HPDE6-E6E7 (cell line): ENCODE measurements around the gene POLE2.
"Not testable (repeated sequence)": the region's sequence is repeated elsewhere in the genome, so short reads cannot be mapped to it uniquely, and the experiment has no call there.

Experiments used
- DNase-seq: peaks from one replicate; pipeline ENCODE4 v3.0.0; 2011; ENCODE audit warnings: missing footprints; ENCODE audit errors: extremely low spot score

The POLE2 gene

DNA sequence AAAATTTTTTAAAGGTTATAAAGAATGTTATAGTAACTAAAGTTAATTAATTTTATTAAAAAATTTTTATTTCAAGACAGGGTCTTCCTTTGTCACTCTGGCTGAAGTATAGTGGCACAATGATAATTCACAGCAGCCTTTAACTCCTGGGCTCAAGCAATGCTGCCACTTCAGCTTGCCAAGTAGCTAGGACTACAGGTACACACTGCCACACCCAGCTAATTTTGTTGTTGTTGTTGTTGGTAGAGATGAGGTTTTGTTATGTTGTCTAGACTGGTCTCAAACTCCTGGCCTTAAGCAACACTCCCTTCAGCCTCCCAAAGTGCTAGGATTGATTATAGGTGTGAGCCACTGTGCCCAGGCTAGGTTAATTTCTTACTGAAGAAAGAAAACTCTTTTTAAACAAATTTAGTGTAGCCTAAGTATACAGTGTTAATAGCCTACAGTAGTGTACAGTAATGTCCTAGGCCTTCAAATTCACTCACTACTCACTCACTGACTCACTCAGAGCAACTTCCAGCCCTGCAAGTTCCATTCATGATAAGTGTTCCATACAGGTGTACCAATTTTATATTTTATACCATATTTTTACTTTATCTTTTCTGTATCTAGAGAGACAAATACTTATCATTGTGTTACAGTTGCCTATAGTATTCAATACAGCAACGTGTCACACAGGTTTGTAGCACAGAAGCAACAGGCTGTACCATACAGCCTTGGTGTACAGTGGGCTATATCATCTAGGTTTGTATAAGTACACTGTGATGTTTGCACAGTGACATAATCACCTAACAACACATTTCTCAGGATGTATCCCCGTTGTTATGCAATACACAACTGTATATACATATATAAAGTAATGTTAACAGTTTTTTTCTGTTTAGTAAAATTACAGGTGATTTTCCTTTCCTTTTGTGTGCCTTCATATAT is 28.2 kb downstream of the POLE2 start:
- no peak for DNase-seq

DNA sequence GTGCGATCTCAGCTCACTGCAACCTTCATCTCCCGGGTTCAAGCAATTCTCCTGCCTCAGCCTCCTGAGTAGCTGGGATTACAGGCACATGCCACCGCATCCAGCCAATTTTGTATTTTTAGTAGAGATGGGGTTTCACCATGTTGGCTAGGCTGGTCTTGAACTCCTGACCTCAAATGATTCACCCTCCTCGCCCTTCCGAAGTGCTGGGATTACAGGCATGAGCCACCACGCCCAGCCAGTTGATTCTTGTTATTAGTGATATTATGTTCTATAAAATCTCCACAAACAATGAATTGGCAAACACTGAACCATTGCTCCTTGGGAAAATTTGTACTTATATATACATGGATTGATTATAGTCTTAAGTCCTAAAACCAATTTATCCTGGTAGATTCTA is 30.5 kb downstream of the POLE2 start:
- not testable (repeated sequence) for DNase-seq

DNA sequence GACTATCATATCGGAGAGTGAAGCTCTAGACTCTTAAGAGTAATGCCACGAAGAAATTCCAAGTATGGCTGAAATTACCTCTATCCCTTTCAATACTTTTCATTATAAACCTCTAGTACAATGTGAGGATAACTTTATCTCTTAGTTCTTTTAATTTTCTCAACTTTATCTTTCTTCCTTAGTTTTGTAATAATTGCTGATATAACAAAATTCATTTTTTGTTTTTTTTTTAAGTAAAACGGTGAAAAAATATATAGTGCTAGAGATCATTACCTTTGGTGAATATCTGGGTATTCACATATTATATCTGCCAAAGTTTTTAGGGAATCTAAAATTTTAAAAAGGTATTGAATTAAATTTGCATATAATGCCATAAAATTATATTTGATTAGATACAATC is 33.5 kb downstream of the POLE2 start:
- no peak for DNase-seq

DNA sequence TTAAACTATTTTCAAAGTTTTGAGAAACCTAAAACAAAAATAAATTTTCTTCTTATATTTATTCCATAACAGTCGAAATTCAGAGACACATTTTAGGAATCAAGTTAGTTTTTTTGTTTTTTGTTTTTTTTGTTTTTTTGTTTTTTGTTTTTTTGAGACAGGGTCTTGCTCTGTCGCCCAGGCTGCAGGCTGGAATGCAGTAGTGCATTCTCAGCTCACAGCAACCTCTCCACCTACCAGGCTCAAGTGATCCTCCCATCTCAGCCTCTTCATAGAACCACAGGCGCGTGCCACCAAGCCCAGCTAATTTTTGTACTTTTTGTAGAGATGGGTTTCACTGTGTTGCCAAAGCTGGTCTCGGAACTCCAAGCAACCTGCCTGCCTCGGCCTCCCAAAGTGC is 34.5 kb downstream of the POLE2 start:
- DNase-seq, result no peak

DNA sequence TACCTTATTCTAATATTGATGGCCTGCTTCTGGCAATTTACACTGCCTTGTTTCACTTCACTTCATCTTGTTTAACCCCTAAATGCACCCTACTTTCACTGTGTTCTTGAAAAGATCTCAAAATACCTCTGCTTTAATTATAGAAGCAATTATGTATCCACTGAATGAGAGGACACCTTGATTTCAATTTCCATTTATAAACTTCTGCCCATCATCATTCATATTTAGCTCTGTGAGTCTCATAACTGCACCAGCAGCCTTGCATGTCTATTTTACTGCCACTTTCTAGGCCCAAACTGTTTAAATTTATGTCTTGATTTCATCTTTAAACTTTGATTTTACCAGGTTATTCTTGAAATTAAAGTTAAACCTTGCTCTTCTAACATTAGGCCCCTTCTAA is 45.9 kb downstream of the POLE2 start:
- DNase-seq, result no peak

DNA sequence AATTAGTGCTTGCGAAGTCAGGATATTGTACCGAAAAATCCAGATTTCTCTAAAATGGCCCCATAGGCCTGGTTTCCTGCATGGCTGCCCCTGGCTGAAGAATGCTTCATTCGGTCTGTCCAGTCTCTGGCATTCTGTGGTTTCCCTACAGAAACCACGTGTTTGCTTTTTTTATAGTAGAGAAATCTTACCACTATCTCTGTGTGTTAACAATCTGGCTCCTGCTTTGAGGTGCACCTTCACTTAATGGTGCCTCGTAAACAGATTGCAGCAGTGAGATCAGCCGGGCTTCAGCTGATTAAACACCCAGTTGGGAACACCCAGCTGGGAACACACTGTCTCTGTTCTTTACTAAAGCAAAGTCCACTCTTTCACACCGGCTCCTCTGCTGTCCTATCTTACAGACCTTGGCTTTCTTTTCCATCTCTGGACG is 46.3 kb downstream of the POLE2 start:
- DNase-seq, result no peak

DNA sequence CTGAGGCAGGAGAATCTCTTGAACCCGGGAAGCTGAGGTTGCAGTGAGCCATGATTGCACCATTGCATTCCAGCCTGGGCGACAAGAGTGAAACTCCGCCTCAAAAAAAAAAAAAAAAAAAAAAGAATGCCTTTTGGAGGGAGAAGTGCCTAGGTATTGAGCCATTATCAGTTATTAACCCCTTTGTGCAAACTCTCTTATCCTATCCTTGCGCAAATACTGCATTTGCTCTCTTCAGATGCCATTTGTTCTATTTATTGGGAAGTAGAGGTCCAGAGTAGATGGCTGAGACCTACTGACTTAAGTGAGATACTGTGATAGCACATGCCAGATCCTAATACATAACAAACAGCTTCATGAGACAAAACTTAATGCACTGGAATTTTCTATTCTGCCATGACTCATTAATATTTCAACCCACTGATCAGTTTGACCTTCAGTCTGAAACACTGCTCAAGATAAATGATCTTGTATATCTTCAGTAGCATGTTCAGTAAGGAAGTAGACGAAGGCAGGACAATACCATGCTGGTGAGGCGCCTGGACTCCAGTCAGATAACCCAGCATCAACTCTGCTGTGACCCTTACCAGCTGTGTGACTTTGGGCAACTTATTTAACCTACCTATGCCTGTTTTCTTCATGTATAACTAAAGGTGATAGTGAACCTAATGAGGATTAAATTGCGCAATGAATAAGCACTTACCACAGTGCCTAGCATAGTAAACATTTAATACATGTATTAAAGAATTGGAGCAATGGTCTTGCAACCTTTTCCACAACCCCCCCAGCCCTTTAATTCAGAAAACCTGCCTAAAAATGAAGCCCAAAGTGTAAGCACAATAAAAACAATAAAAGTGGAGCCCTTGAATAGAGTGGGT is 47.2 kb downstream of the POLE2 start:
- no peak for DNase-seq

DNA sequence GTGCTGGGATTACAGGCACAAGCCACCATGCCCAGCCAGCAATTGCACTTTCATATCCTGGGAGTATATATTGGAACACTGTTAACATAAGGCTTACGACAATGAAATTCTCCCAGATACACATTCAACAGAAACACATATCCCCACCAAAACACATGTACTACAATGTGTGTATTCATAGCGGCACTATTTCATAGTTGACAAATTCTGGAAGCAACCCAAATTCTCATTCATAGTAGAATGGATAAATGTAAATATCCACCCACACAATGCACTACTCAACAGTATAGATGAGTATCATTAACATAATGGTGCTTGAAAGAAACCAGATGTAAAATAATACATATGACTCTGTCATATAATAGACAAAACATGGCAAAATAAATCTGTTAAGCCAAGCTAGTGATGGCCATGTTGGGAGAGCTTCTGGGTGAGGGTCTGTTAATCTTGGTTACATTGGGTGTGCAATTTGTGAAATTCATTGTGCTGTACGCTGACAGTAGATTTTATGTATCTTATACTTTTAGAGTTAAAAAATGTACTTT is 50.4 kb downstream of the POLE2 start:
- DNase-seq, result no peak

DNA sequence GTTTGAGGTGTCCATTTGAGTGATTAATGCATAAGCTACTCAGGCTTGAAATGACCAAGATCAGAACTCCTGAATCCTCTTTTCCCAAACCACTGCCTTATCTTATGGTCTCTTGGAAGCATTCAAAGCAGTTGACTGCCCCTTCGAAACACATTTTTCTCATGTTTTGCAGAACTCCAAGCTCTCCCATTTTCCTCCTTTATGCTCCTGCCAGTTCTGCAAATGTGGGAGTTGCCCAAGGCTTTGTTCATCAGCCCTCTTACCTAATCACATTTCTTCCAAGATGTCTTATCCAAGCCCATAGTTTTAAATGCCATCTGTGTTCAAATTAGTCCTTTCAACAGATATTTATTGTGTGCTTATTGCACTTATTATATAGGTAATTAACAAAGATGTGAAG is 51.1 kb downstream of the POLE2 start:
- no peak for DNase-seq

DNA sequence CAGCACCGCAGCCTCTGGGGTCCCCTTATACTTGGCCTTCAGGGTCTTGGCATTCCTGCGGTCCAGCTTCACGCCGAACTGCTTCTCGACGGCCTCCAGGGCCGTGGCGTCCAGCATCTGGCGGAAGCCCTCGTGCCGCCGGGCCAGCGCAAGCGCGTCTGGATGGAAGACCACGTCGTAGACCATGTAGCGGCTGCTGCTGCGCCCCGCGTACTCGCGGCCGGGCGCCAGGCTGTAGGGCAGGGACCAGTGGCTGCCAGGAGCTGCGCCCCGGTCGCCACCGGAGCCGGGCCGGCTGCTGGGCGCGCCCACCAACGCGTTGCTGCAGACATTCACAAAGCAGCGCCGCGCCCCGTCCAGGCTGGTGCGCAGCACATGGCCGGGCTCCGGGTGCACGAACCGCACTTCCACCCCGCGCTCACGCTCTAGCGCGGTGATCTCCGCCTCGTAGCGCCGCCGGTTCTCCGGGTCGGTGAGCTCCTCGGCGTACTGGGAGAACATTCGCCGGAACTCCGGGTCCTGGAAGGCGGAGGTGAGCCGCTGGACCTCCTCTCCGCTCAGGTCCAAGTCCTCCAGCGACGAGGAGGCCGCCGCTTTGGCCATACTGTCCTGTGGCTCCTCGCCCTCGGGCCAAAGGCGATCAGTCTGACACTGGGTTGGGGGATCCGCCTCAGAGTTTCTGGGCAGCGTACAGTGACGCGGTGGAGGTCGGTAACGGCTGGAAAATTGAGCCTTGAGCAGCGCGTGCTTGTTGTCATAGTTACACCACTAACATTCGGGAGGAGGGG is 53.3 kb downstream of the POLE2 start, which contains the start of gene DNAAF2:
DNAAF2 (minus strand) TSS at position 698 of the 788 bp plus-strand sequence; CDS start at position 603, 95 bp downstream.
- no peak for DNase-seq

DNA sequence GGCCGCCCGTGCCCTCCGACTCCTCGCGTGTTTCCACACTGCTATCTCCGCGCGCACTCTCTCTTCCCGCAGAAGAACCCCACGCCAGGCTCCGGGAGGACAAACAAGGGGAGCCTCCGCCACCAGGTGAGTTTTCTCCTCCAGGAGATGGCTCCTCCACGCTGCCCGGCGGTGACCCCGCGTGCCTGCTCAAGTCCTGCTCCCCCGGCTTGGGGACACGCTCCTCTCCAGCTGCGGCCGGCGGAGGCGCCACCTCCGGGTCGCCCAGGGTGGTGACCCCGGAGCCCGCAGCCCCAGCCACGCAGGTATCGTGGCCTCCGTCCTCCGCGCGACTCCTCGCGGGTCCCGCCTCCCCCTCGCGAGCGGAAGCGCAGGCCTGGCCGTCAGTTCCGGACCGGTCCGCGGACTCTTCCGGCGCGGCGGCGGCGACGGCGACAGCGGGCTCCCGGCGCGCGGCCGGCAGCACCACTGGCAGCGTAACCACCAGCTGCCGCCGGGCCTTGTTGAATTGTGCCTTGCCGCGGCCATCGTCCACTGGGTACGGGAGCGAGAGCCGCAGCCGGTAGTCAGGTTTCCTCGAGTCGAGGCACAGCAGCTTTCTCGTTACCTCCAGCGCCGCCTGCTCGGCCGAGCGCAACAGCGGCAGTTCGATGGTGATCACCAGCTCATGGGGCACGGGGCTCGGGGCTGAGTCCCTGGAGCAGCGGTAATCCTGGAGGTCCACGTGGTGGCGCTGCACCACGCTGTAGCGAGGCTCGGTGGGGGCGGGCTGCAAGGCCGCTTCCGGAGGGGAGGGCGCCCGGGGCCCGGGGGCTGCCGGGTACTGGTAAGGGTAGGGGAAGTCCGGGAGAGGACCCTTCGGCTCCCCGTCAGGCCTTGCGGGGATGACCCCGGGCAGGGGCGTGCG is 54.1 kb downstream of the POLE2 start:
- peak; percentile 87 for DNase-seq

DNA sequence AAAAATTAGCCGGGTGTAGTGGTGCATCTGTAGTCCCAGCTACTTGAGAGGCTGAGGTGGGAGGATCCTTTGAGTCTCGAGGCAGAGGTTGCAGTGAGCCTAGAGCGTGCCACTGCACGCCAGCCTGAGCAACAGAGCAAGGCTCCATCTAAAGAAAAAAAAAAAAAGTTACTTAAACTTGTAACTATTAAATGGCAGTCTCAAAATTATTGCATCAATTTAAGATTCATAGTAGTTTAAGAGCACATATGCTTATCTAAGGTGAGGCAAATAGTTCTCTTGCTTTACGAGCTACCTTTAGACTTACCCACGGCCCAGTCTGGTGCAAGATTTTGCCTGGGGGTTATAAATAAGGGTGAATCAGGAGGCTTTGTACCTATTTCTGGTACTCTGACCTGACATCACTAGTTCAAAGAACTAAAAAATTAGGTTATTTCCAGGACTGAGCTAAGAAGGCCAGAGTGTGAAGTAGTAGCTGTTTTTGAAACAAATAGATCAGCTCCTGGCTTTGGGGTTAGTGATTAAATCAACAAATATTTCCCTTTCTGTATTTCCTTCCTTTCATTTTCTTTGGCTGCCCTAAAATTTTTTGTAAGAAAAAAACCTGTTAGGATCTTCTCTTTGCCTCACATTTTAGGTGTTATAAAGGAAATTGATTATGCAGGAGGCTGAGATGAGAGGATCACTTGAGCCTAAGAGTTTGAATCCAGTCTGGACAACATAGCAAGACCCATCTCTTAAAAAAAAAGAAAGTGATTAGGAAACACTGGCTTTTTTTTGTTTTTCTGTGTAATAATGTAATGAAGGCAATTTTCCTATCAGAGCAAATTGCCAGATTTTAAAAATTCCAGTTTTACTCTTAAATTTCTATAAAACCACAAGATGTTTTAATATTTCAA is 63.8 kb downstream of the POLE2 start:
- DNase-seq, result no peak

DNA sequence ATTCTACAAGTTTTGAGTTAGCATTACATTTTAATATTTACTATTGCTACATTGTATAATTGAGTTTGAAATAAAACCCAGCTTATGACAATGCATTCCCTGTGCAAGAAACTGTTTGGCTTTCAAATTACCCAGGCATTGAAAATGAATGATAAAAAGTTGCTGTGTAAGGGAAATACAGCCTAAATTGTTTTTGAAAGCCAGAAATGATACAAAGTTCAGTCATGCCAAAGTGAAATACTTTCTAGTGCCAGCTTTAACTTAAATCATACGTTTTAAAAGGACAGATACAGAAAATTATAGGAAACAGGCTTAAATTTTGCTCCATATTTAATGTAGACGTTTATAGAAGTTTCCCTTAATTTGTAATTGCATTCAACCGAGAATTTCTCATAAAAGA is 64.6 kb downstream of the POLE2 start:
- DNase-seq, result no peak

DNA sequence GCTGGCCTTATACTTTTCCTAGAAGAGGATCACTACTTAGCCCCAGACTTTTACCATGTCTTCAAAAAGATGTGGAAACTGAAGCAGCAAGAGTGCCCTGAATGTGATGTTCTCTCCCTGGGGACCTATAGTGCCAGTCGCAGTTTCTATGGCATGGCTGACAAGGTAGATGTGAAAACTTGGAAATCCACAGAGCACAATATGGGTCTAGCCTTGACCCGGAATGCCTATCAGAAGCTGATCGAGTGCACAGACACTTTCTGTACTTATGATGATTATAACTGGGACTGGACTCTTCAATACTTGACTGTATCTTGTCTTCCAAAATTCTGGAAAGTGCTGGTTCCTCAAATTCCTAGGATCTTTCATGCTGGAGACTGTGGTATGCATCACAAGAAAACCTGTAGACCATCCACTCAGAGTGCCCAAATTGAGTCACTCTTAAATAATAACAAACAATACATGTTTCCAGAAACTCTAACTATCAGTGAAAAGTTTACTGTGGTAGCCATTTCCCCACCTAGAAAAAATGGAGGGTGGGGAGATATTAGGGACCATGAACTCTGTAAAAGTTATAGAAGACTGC is 65.9 kb downstream of the POLE2 start:
- DNase-seq, result no peak

DNA sequence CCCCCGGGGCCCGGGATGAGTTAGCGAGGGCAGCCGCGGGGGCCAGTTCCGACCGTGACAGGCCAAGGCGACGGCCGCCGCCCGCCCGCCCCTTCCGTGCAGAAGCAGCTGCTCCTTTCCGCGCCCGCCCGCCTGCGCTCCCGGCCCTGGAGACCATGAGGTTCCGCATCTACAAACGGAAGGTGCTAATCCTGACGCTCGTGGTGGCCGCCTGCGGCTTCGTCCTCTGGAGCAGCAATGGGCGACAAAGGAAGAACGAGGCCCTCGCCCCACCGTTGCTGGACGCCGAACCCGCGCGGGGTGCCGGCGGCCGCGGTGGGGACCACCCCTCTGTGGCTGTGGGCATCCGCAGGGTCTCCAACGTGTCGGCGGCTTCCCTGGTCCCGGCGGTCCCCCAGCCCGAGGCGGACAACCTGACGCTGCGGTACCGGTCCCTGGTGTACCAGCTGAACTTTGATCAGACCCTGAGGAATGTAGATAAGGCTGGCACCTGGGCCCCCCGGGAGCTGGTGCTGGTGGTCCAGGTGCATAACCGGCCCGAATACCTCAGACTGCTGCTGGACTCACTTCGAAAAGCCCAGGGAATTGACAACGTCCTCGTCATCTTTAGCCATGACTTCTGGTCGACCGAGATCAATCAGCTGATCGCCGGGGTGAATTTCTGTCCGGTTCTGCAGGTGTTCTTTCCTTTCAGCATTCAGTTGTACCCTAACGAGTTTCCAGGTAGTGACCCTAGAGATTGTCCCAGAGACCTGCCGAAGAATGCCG is 66.7 kb downstream of the POLE2 start:
- DNase-seq, result no peak

DNA sequence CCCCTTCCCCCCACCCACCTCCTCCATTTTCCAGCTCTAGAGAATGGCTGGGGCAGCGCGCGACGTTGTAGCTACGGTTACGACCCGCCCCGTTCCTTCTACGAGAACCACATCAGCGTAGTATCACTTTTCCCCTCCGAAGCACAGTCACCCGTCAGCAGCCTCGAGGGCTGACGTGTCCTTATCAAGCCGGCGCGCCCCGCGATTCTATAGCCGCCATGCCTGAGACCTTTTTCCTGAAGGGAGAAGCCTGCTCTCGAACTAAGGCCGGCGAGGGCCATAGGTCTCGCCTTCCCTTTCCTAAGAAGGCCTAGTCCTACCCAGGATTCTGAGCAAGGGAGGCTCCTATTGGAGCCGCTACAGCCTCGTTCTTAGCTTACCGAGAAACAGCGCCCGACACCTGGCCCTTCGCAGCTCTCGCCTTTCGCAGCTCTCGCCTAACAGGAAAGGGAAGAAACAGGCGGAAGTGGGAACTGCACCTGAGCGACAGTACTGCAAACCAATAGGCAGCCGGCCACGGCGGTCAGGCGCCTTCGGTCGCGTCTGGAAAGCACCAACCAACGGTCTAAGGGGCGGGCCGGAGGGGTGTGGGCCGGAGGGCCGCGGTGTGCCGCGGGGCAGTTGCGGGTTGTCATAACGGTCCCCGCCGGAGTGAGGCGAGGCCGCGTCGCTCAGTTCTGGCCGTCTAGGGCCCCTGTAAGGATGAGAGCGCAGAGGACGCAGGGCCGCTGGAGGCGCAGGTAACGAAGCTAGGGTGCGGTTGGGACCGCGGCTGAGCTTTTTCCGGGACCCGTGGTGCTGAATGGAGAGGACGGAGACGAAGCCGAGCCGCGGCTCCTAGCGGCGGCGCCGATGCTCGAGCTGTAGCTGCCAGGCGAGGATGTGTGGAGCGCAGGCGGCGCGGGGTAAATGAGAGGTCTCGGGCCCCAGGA is 67.6 kb downstream of the POLE2 start, which contains the start of the genes MGAT2 and RPL36AL:
MGAT2 (plus strand) TSS at position 618 of the 932 bp plus-strand sequence. CDS start 470 bp downstream, outside the sequence.
RPL36AL (minus strand) TSS at position 445 of the 932 bp plus-strand sequence. CDS start 1,522 bp downstream, outside the sequence.
- peak; percentile 97 for DNase-seq

DNA sequence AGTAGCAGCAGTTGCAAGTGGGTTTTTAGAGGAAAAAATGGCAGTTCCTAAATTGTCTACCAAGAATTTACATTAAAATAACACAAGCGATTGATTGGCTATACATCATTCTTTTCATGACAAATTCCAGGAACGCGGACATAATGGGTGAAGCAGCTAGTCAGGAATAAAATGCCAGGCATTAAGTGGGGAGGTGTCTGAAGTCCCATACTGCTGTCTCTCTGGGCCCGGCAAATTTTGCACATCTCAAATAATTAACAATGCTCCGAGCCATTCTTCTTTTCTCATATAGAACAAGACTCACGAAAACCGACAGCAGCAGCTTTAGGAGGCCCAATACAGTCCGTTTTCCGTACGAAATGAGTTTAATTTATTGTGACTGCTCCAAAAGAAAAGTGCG is 68.3 kb downstream of the POLE2 start:
- DNase-seq, result no peak
